ENCODE data around the gene ALG14.
"Not testable (repeated sequence)": the region's sequence is repeated elsewhere in the genome, so short reads cannot be mapped to it uniquely, and the experiment has no call there.

The ALG14 gene

DNA sequence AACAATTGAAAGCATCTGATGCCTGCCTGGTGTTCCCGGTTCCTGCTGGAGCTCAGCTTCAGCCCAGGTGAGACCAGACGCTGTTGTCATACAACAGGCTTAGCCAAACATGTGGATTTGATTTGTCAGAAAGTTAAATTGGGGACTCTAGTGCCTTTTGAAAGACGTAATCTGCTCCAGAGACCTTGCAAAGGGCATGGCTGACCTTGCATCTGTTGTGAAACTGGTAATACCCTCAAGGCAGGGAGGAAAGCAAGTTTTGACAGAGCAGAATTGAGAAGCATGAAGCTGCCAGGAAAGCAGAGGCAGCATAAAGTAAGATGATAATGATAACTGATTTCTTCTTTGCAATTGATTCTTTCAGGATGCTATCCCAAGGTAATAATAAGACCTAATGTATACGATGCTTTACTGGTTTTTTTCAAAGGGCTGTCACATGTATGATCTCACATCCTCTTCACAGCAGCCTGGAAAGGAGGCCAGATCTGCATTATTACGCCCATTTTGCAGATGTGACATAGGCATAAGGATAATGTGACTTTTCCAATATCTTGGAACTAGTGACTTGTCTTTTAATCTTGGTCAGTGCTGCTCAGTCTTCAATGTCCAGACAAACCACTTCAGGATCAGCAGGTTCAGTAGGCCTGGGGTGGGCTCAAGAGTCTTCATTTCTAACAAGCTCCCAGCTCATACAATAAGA lies 121.1 kb downstream of the ALG14 start:
- DNase-seq, result no peak

DNA sequence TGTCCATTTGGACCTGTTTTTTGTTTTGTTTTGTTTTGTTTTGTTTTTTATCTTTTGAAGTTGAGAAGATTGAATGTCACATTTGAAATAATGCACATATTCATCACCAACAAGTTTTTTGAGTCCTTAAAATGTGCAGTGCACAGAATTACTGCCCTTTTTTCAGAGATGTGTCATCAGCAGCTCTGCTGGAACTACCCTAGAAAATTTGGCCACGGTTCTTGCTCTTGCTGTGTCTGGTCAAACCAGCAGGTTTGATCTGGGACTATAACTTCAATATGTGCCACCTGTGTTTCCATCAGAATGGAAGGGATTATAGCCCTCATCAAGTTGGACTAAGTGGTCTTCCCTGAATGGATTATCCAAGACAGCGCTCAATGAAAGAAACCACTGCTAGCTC lies 121.7 kb downstream of the ALG14 start:
- DNase-seq, result no peak

DNA sequence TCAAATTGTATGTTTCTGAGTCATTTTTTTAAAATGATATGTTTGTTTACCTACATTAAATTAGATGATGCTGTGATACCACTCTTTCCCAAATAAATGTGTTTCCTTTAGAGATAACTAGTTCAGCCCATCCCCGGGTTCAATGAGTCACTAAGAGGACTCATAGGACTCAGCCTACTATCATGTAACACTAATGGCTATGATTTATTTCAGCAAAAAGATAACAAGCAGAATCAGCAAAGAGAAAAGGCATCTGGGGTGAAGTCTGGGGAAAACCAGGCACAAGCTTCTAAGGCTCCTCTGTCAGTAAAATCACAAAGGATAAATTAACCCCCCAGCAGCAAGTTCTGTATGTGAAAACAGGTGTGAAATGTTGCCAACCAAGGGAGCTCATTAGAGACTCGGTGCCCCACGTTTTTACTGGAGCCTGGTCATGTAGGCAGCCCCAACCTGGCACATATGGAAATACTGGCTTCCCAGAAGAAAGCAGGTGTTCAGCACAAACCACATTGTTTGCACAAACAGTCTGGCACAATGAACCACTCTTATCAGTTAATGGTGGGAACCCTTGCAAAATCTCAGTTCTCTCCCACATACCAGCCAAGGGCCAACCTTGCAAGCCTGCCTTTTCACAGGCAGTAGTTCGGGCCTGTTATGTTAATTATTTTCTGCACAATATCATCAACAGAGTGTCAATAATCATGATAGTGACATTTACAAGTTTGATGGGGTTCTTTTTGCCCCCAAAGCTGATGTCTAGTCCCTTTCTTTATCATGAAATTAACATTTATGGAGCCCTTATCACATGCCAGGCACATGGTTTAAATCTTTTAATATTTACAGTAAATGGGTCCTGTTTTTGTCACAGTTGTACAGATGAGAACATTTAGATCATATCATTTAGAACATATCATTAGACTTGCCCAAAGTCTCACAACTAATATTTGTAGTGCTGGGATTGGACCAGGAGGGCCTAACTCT lies 122.8 kb downstream of the ALG14 start:
- DNase-seq, result no peak

DNA sequence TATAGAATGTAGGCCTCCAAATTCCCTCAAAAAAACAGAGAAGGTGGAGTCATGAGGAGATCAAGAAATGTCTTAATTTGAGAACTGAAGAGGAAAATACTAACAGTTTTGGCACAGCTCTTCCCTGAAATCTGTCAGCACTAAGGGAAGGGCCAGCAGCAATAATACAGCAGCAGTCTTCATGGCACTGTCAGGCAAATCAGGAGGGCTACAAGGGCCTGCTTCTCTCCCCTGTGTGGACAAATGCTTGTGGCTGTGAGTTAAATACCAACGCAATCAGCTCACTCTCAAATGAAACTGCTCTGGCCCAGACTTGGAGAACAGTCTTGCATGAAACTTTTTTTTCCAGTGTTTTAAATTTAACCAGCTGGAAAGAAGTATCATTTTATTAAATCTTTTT lies 125.3 kb downstream of the ALG14 start:
- no peak for DNase-seq

GRCh38 chr1:94946886-94947285 lies 125.9 kb downstream of the ALG14 start:
- no peak for DNase-seq

- no peak for DNase-seq
Measured at GRCh38 chr1:94942171-94943128, 130.3 kb downstream of the ALG14 start.

GRCh38 chr1:94941480-94941879 lies 131.3 kb downstream of the ALG14 start:
- DNase-seq, result not testable (repeated sequence)

- no peak for DNase-seq
Measured at GRCh38 chr1:94940738-94941137, 132.0 kb downstream of the ALG14 start.

- DNase-seq, result no peak
Measured at GRCh38 chr1:94937820-94938219, 134.9 kb downstream of the ALG14 start.

GRCh38 chr1:94936861-94937620 lies 135.7 kb downstream of the ALG14 start:
- no peak for DNase-seq

GRCh38 chr1:94935476-94935875 lies 137.3 kb downstream of the ALG14 start:
- DNase-seq, result no peak

DNA sequence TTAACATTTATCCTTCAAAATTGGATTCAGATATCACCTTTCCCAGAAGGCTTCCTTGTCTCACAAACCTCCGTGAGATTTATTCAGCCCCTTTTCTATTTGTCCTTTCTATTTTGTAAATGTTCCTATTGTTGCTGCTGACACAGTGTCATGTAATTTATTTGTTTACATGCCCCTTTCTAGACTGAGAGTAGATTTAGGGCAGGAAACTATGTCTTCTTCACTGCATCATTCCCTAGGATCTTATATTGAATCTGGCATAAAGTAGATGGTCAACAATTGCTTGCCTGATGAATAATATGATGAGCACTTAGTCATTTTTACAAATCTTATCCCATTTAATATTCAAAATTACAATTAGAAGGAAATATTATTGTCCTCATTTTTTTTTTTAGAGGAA lies 137.7 kb downstream of the ALG14 start:
- DNase-seq, result no peak

DNA sequence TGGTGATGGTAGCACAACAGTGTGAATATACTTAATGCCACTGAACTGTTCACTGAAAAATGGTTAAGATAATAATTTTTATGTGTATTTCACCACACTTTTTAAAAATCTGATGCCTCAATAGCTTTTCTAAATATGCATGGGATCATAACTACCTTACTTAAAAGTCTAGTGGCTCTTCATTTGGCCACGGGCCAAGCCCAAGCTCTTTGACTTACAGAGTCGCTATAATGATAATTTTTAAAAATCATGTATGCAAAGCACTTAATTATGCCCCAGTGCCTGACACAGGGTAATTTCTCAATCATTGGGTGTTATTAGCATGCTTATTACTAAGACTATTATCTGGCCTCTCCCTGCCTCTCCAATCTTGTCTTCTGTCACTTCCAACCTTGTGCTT lies 138.2 kb downstream of the ALG14 start:
- DNase-seq, result no peak

GRCh38 chr1:94931254-94931841 lies 141.4 kb downstream of the ALG14 start:
- DNase-seq, result no peak

GRCh38 chr1:94929351-94930217 lies 143.2 kb downstream of the ALG14 start:
- DNase-seq, result no peak

GRCh38 chr1:94928293-94928939 lies 144.3 kb downstream of the ALG14 start:
- DNase-seq, result no peak

DNA sequence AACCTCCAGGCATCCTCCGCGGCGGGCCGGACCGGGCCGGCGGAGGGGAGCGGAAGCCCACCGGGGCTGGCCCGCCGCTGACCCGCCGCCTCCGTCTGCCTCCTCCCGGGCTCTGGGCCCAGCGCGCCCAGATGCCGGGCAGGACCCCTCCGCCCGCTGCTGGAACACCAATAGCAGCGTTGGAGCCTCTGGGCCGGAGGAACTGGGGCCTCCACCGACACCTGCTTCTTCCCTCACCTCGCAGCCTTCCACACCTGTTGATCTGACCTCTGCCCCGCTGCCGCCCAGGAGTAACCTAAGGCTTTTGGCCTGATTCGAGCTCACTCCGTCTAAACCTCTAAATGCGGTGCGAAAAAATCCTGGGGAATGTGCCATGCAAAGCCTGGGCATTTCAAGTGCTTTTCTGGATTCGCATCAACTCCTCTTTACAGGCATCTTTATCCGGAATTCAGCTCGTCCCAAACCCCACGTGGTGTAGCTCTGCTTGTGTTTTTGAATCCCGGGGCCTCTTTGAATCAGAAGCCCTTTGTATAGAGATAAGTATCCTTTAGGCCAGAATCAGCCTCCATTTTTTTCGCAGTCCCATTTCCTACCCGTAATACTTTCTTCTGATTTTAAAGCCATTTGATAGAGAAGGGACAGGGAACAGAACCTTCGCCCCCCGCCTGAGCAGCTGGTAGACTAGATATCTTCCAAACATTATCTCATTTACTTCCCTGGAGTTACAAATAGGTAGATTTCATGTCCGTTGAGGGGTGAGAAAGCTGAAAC lies 145.2 kb downstream of the ALG14 start:
- no peak for DNase-seq

DNA sequence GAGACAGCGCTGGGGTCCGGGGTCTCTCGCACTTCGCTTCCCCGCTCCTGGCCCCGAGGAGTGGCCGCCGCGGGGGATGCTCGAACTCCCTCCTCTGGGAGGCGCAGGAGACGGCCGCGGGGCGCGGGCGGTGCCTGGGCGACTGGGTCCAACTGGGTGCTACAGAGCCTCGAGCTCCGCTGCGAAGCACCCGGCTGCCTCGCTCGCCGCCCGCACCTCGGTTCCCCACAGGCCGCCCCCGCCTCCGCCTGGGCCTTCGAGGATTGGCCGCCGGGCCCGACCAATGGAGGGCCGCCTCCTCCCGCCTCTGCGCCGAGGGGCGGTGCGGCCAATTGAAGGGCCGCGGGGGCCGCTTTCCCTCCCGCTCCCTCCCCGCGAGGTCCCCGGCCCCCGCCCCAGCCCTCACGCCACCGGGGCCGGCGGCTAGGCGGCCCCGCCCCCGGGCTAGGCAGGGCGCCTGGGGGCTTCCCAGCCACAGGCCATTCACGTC lies 145.8 kb downstream of the ALG14 start, which contains the start of gene CNN3:
Gene CNN3, minus strand, starts transcription at position 196 of the 490 bp plus-strand sequence. CDS start 216 bp downstream, outside the sequence.
- peak; percentile 68 for DNase-seq

All from activated naive CD4-positive, alpha-beta T cell treated with Interleukin-2 at 50 U/mL for 16 hours (primary cell).